Thyroid gland (tissue), 4 donors: ENCODE measurements around the gene PTGDS. TPM values are rescaled to one million over a fixed set of nuclear protein-coding genes. Genes with fewer than 3 reads are reported as not detected.
A peak's percentile ranks its signal among the peaks of the same experiment; 100 is the strongest.

Experiments
- DNase-seq, 2 donors: peaks; one replicate each; pipeline ENCODE4 v3.0.0-alpha.2; 2019
- H3K27ac ChIP-seq, 3 donors: fragments of 200-600 bp; sonication (generic); 1 replicate in 2 of 3; 2 replicates in 1 of 3; pipeline ENCODE4 v1.5.1; 2016 to 2019; ENCODE audit warnings: mild to moderate bottlenecking in 1 of 3, moderate library complexity in 1 of 3
- H3K27me3 ChIP-seq: fragments of 200-600 bp; sonication (generic); one replicate; pipeline ENCODE4 v1.5.1; 2019
- H3K36me3 ChIP-seq, 2 donors: fragments of 200-600 bp; sonication (generic); one replicate each; pipeline ENCODE4 v1.5.1; 2016 to 2019
- H3K4me1 ChIP-seq, 2 donors: fragments of 200-600 bp; sonication (generic); one replicate each; pipeline ENCODE4 v1.5.1; 2017 to 2019
- H3K4me3 ChIP-seq, 3 donors: fragments of 200-600 bp; sonication (generic); replicated peaks in 1 of 3; 1 replicate in 2 of 3; 2 replicates in 1 of 3; pipeline ENCODE4 v1.5.1; 2016; ENCODE audit warnings: mild to moderate bottlenecking in 1 of 3
- H3K9me3 ChIP-seq: fragments of 200-600 bp; sonication (generic); one replicate; pipeline ENCODE4 v1.5.1; 2017
- CTCF ChIP-seq, 6 experiments: fragments of 200-600 bp in 3 of 6; fragments of 450-650 bp in 3 of 6; sonication (generic) in 3 of 6; IDR thresholded peaks; one replicate each; pipeline ENCODE4 v1.5.1; 2016 to 2019; ENCODE audit warnings: antibody characterized with exemption in 6 of 6, mild to moderate bottlenecking in 2 of 6, inconsistent platforms in 1 of 6, moderate library complexity in 1 of 6
- POLR2A ChIP-seq, 2 donors: fragments of 450-650 bp; IDR thresholded peaks; one replicate each; pipeline ENCODE4 v1.6.1; 2017; ENCODE audit warnings: antibody characterized with exemption in 2 of 2, mild to moderate bottlenecking in 2 of 2, moderate library complexity in 1 of 2
- WGBS, 2 donors: methylation state at CpG; one replicate each; pipeline ENCODE4 v1.1.5; 2017; 5-methylcytosine and 5-hydroxymethylcytosine counted together
- intact Hi-C: fragments of 100-400 bp; cut with DNase I; formaldehyde crosslinking; loops from one replicate; pipeline ENCODE4 v1.15.1; 2023
- total RNA-seq, 4 donors: library from RNA; depleted of rRNA; stranded (reverse); fragments of >200 nt; gene quantifications; one replicate each; pipeline ENCODE4 v1.2.3, GENCODE V29; 2016

PTGDS gene
- total RNA-seq, 4 donors from 2014 or later = 5.0 to 39.5 (median 33.9) TPM

DNA sequence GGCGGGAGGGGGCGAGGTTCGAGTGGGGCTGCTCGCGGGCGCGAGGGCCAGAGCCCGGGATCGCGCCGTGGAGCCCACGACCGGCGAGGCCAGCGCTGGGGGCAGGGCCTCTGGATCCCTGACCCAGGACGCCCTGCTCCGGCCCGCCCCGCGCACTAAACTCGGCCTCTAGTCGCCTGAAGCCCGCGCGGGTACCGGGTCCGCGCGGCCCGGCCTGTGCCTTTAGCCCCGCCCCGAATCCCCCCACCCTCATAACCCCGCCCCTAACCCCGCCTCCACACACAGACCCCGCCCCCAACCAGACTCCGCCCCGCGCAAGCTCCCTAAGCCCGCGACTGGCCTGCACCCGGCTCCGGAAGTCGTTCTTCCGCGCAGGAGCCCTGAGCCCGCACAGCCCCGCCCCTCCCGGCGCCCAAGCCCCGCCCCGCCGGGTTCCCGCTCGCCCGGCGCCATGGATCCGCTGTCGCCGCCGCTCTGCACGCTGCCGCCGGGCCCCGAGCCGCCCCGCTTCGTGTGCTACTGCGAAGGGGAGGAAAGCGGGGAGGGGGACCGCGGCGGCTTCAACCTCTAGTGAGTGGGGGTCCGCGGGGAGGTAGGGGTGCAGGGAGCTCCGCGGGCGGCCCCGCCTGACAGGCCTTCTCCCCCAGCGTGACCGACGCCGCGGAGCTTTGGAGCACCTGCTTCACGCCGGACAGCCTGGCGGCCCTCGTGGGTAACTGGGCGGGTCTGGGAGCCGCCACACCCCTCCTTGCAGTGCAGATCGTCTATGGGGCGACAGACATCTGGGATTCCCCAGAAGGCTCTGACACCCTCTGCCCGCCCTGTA is 14.9 kb downstream of the PTGDS start, which contains the start of gene PAXX:
Gene PAXX (plus strand): TSS at position 430 of the 826 bp plus-strand sequence. CDS start 22 bp downstream, at position 452.
- Histone ChIP-seq H3K9me3 (no peaks in the 10 kb centered on the region), H3K27ac (peak within 1 kb of the TSS; percentile 57 to 78 (median 74)), H3K27me3 (no peaks in the 10 kb centered on the region), H3K4me3 (peak within 1 kb of the TSS in 2 of 3 donors; percentile 46 to 75), H3K4me1 (peaks cover 44 to 55% of the 10 kb centered on the region in 2 donors), H3K36me3 (no peaks in the 10 kb centered on the region)
- peak in 1 of 6 experiments; percentile 12 for TF ChIP-seq CTCF (IDR thresholded peaks at IDR 0.05)
- peak in 1 of 2 donors; percentile 53 for TF ChIP-seq POLR2A (IDR thresholded peaks at IDR 0.05)
- intact Hi-C loops = no loop called here
- WGBS, 2 donors = 13% methylated on average over 3 of the region's 92 CpGs; no CpG with 5 or more reads in 1 of the 2 donors
- DNase-seq = peak; percentile 91 to 92

DNA sequence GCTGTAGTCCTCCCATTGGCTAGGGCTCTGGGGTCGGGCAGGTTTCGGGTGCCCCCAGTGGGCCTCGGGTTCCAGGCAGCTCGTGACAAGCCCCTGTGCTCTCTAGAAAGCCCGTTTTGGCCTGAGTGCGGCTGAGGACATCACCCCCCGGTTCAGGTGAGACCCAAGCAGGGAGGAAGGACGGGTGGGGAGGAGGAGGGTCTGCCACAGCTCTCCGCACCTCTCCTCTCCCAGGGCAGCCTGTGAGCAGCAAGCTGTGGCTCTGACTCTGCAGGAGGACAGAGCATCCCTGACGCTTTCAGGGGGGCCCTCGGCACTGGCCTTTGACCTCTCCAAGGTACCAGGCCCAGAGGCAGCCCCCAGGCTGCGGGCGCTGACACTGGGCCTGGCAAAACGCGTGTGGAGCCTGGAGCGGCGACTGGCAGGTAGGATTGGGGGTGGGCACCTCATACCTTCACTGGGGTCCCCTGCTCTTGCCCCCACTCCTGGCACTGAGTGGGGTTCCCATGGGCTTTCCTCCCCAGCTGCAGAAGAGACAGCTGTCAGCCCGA is 15.6 kb downstream of the PTGDS start:
- DNase-seq = no peak

DNA sequence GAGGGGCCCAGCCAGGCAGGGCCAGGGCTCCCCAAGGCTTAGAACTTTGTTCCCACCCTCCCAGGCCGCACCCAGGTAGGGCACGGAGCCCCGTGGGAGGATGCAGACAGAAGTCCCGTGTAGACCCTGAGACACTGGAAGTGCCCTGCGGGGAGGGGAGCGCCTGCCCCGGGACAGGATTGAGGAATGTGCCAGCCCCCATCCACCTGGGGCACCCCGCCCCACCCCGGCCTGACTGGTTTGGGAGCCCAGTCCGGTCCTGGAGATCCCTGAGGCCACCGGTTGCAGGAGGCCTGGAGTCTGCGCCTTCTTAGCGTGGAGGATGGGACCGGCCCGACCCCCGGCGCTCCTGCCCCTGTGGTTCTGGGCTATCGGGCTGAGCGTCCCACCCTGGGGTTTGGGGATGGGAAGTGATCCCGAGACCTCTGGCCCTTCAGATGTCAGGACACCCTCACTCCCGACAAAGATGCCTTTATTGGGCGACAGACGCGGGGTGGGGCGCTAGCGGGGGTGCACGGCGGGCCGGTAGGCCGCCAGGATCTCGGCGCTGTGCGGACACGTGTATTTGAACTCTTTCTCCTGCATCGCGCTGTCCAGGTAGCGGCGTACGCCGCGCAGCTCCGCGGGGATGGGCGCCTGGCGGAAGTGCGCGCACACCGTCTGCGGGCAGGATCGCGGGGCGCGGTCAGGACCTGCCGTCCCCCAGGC is 17.0 kb downstream of the PTGDS start:
- TF ChIP-seq POLR2A (IDR thresholded peaks at IDR 0.05) (no peak), CTCF (IDR thresholded peaks at IDR 0.05) (no peak)
- Histone ChIP-seq H3K36me3 (no peaks in the 10 kb centered on the region), H3K9me3 (no peaks in the 10 kb centered on the region), H3K27ac (peak overlapping the region in 1 of 3 donors; percentile 78), H3K4me1 (peaks cover 46 to 69% of the 10 kb centered on the region in 2 donors), H3K4me3 (peak overlapping the region in 1 of 3 donors; percentile 24), H3K27me3 (no peaks in the 10 kb centered on the region)
- DNase-seq = no peak
- intact Hi-C loops = no loop called here
- WGBS, 2 donors = 65 to 71% methylated on average over 16 to 19 of the region's 54 CpGs

More for the DNA sequence above, 15.6 kb downstream of the PTGDS start:
- peak overlapping the region in 2 of 3 donors; percentile 35 to 78 for H3K27ac ChIP-seq
- TF ChIP-seq CTCF (IDR thresholded peaks at IDR 0.05) (no peak), POLR2A (IDR thresholded peaks at IDR 0.05) (no peak)
- peak overlapping the region in 2 of 3 donors; percentile 46 to 75 for H3K4me3 ChIP-seq
- no CpG with 5 or more reads among the region's 18 CpGs for whole genome bisulfite sequencing, 2 donors
- H3K9me3 ChIP-seq = no peaks in the 10 kb centered on the region
- intact Hi-C loops = no loop called here
- H3K27me3 ChIP-seq = no peaks in the 10 kb centered on the region
- peaks cover 46 to 62% of the 10 kb centered on the region in 2 donors for H3K4me1 ChIP-seq
- no peaks in the 10 kb centered on the region for H3K36me3 ChIP-seq

GRCh38 chr9:136994888-136995230 is 17.6 kb downstream of the PTGDS start:
- no CpG with 5 or more reads among the region's 40 CpGs for WGBS, 2 donors
- Histone ChIP-seq H3K27me3 (no peaks in the 10 kb centered on the region), H3K27ac (peak overlapping the region in 2 of 3 donors; percentile 29 to 78), H3K4me1 (peaks cover 46 to 72% of the 10 kb centered on the region in 2 donors), H3K36me3 (no peaks in the 10 kb centered on the region), H3K4me3 (peak overlapping the region in 1 of 3 donors; percentile 24), H3K9me3 (no peaks in the 10 kb centered on the region)
- TF ChIP-seq POLR2A (IDR thresholded peaks at IDR 0.05) = no peak
- intact Hi-C loops = loop anchor here (5.0 kb wide), 1 partner anchor 43 kb away; the partner anchor contains the start of gene LCN12
- peak in 1 of 2 donors; percentile 44 for DNase-seq

- no peaks in the 10 kb centered on the region for H3K27me3 ChIP-seq
- H3K36me3 ChIP-seq = no peaks in the 10 kb centered on the region
- H3K9me3 ChIP-seq = no peaks in the 10 kb centered on the region
- peak overlapping the region in 2 of 3 donors; percentile 29 to 78 for H3K27ac ChIP-seq
- peak overlapping the region in 2 of 3 donors; percentile 14 to 24 for H3K4me3 ChIP-seq
- peak in 1 of 2 donors; percentile 59 for DNase-seq
- TF ChIP-seq CTCF (IDR thresholded peaks at IDR 0.05) (no peak), POLR2A (IDR thresholded peaks at IDR 0.05) (no peak)
- peaks cover 46 to 72% of the 10 kb centered on the region in 2 donors for H3K4me1 ChIP-seq
- 0 to 3% methylated on average over 11 to 14 of the region's 30 CpGs for WGBS, 2 donors
- intact Hi-C loops = loop anchor here (5.0 kb wide), 1 partner anchor 43 kb away; the partner anchor contains the start of gene LCN12
Measured at GRCh38 chr9:136995362-136995761, 18.1 kb downstream of the PTGDS start.
